ENCODE results near the gene DEUP1.

Gene DEUP1

DNA sequence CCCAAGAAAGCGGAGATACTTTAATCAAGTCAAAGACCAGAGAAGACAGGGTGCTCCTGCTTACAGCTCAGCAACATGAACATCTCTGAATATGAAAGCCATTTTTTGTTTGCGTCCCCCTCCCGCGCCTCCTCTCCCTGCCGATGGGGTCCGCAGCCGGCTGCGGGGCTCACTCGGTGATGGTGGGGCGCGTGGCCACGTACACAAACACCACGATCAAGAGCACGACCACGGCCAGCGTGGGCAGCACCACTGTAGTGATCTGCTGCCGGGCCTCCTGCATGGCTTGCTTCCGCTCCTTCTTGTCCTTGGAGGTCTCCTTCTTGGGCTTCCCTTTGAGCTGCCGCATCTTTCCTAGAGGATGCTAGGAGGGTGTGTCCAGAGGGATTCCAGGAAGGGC lies 148.3 kb downstream of the DEUP1 start:
- DNase-seq (ENCODE audit: low read depth), result no peak

DNA sequence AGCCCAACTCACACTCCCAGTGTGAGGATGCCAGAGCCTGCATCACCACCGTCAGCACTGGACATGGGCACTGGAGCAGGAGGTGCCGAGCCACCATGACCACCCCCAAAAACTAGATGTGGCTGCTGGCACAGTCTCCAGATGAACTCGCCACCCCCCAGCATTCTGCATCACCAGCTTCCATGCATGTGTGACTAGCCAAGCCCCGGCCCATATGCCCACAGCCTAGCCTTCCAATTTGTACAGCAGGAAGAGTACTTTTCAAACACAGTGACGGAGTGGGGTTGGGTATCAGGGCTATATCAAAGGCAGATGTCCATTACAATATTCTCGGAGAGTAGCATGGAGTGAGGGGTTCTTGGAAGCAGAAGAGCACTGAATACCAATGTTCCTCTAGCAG lies 149.7 kb downstream of the DEUP1 start:
- no peak for DNase-seq (ENCODE audit: low read depth)

DNA sequence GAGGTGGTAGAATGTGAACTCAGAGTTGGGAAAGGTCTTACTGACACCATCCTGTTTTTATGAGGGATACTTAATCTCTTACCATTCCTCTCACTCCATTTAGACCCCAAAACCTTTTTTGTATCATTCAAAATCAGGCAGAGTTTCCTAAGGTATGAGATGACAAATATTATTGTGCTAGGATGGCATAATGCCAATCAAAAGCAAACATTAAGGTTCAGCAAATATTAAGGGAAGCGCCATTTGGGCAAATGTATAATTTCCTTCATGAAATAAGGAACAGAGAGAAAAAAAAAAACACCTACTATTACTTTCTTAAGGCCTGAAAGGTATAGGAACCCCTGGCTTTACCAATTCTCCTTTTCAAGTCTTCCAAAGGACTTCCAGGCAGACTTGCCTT lies 150.2 kb downstream of the DEUP1 start:
- DNase-seq (ENCODE audit: low read depth), result no peak

DNA sequence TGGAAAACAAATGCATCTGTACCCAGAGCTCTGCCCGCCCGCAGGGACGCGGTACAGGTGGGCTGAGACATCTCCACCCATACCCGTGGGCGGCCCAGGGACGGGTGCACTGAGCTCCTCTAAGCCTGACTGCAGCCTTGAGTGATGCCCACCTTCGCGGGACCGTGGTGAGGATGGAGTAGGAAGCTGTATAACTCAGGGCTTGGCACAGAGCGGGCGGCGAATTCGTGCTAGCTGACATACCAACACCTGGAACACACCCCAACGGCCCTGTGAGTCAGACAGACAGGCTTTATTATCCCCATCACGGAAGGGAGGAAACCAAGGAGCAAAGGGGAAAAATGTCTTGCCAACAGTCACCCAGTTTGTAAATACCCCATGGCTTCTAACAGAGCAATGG lies 150.7 kb downstream of the DEUP1 start:
- DNase-seq (ENCODE audit: low read depth), result no peak

DNA sequence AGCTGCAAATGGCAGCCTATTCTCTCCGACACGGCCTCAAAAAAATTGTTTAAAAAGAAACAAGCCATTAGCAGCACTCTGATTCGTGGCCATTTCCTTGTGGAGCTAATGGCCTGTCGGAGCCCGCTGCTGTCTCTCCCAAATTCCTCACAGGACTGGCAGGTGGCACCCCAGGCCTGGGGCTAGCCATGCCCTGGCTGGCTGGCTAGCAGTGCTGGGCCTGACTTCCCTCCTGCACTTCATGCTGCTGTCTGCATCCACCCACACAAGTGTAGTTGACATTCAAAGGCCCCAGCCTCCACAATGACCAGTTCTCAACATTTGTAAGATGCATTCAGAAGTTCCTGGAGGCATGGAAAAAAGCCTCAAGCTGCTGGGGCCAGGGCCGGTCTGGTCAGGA lies 151.2 kb downstream of the DEUP1 start:
- no peak for DNase-seq (ENCODE audit: low read depth)

DNA sequence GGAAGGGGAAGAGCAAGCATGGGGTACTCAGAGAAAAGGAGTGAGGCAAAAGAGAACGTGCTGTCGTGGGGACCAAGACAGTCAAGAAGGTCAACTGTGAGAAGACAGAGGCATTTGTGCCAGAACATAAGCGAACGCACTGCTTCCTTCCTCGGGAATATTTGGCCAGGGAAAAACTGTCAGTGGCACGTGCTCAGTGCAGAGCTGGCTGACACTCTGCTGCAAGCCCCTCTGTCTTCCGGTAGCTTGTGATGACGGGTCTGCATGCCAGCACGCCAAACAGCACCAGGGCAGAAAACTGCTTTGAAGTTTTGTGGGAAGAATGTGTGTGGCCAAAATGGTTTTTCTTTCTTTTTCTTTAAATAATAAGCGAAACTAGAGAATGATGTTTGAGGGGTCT lies 152.0 kb downstream of the DEUP1 start:
- no peak for DNase-seq (ENCODE audit: low read depth)

DNA sequence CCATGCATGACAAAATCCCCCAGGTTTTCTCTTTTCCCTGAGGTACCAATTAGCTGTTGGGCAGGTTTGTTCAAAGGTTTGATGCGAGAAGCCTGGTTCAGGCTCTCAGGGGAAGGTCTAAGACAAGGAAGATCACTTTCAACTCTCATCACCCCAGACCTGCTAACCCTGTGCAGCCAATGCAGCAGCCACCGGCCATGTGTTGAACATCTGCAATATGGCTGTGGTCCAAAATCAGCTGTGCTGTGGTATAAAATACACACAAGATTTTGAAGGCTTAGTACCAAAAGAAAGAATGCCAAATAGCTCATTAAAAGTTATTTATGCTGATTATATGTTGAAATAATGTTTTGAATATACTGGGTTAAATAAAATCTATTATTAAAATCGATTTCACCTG lies 154.2 kb downstream of the DEUP1 start:
- DNase-seq (ENCODE audit: low read depth), result no peak

DNA sequence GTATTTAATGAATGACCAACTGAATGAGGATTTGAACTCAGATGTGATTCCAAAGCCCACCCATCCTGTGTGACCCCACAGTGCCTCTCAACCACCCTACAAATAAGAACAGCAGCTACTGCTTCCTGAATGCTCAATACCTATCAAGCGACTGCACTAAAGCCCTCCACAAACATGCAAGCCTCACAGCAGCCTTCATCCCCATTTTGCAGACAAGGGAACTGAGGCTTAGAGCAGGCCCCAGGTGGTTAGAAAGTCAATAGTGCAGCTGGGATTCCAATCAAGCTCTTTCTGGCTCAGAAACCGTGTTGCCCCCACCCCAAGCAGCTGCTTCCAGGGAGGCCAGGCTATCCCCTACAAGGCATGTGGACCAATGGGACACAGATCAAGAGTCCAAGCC lies 155.4 kb downstream of the DEUP1 start:
- DNase-seq (ENCODE audit: low read depth), result no peak

DNA sequence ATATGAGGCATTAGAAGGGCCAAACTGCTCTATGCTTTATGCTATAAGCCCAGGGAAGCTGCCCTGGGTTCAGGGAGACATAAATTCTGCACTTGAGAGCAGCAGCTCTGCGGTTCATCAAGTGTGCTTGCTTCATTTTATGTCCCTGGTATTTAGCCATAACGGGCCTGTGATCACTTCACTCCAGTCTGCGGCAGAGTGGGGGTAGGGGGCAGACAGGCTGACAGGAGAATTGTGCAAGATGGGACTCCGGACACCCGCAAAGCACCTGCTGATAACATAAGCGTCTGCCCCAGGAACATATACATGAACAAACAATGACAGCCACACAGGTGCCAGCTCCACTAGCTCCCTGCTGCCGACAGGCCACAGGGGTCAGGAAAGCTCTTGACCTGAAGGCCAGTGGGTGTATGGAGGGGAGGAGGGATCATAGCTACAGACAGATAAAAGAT lies 156.5 kb downstream of the DEUP1 start:
- no peak for DNase-seq (ENCODE audit: low read depth)

Measured in stimulated activated CD8-positive, alpha-beta memory T cell treated with anti-CD3 and anti-CD28 coated beads, Interleukin-15, amount 100 ng/mL, for 1 hour (primary cell).